AG10803 (cell line): ENCODE results near the gene PIP5K1A.
A peak's percentile ranks its signal among the peaks of the same experiment; 100 is the strongest.
"Not testable (repeated sequence)": the region's sequence is repeated elsewhere in the genome, so short reads cannot be mapped to it uniquely, and the experiment has no call there.

ENCODE experiments used
- DNase-seq: peaks from one replicate; pipeline ENCODE4 v3.0.0; 2010; ENCODE audit warnings: low read depth
- H3K4me3 ChIP-seq: 2 replicates; pipeline ENCODE4 v1.5.1; 2011; ENCODE audit warnings: mild to moderate bottlenecking, low read length, control low read depth
- CTCF ChIP-seq: conservative IDR thresholded peaks from 2 replicates; pipeline ENCODE4 v1.5.1; 2011; ENCODE audit warnings: mild to moderate bottlenecking, low read length, control low read depth, inconsistent platforms

The PIP5K1A gene

GRCh38 chr1:151192047-151192446 is 6.3 kb upstream of the PIP5K1A start:
- TF ChIP-seq CTCF = no peak
- no peak for DNase-seq
- no peak overlapping the region for H3K4me3 ChIP-seq

- no peak overlapping the region for H3K4me3 ChIP-seq
- no peak for DNase-seq
- TF ChIP-seq CTCF = no peak
Observed at GRCh38 chr1:151193304-151193703, 5.0 kb upstream of the PIP5K1A start.

- no peak for TF ChIP-seq CTCF
- no peak overlapping the region for H3K4me3 ChIP-seq
Observed at GRCh38 chr1:151193856-151194255, 4.5 kb upstream of the PIP5K1A start.

GRCh38 chr1:151194894-151195594 is 3.3 kb upstream of the PIP5K1A start:
- peak overlapping the region; percentile 40 for H3K4me3 ChIP-seq
- peak; percentile 93 for DNase-seq

More at GRCh38 chr1:151193856-151194255, 4.5 kb upstream of the PIP5K1A start:
- no peak for DNase-seq

GRCh38 chr1:151196292-151196800 is 2.0 kb upstream of the PIP5K1A start:
- DNase-seq = peak; percentile 91
- peak; percentile 67 for TF ChIP-seq CTCF
- H3K4me3 ChIP-seq = peak overlapping the region; percentile 40

GRCh38 chr1:151197863-151198253 is 494 bp upstream of the PIP5K1A start:
- TF ChIP-seq CTCF = no peak
- H3K4me3 ChIP-seq = peak overlapping the region; percentile 100
- no peak for DNase-seq

GRCh38 chr1:151199873-151200581 is 1.7 kb downstream of the PIP5K1A start:
- peak; percentile 95 for DNase-seq
- no peak for TF ChIP-seq CTCF
- H3K4me3 ChIP-seq = peak overlapping the region; percentile 100

- H3K4me3 ChIP-seq, DNase-seq: not testable (repeated sequence)
Observed at GRCh38 chr1:151205381-151205965, 7.1 kb downstream of the PIP5K1A start.
